HepG2 (cell line): ENCODE results near the gene ZNF213. TPM values are rescaled to one million over a fixed set of nuclear protein-coding genes. Genes with fewer than 3 reads are reported as not detected.

Experiments
- ATAC-seq: fragments of 200-7000 bp; cut with Tn5 transposase; 3 replicates; pipeline ENCODE4 v1.9.1; 2020; ENCODE audit warnings: mild to moderate bottlenecking, moderate library complexity
- BruUV-seq: library from RNA; stranded (reverse); fragments of 400-500 nt; replicated peaks from 2 replicates; lab custom pipeline; 2021; lab: Mats Ljungman, UMichigan
- CTCF ChIA-PET: fragments of 300-600 bp; formaldehyde crosslinking; extraction: SDS; loops from one replicate; lab custom pipeline; 2021; ENCODE audit warnings: low total read pairs, inconsistent platforms, low intra/inter-chr PET ratio; lab: Yijun Ruan, JAX
- POLR2A ChIA-PET: fragments of 350-600 bp; sonication (Branson Sonifier 250); formaldehyde crosslinking; loops from one replicate; lab custom pipeline; 2020; ENCODE audit warnings: antibody characterized with exemption, inconsistent platforms; lab: Yijun Ruan, JAX
- DNase-seq: peaks from one replicate; pipeline ENCODE4 v3.0.0-alpha.2; 2015; ENCODE audit warnings: low spot score
- FAIRE-seq: peaks from 3 replicates; lab custom pipeline; 2011; peaks lifted over from hg19 to GRCh38; lab: Jason Lieb, UNC
- H2AFZ ChIP-seq: one replicate; pipeline ENCODE4 v1.6.1; 2011; ENCODE audit warnings: low read length, inconsistent platforms
- H3K27ac ChIP-seq: fragments of 300-600 bp; 3 replicates; pipeline ENCODE4 v1.8.0; 2011; ENCODE audit warnings: mixed run types, mild to moderate bottlenecking, mixed read lengths, low read length, inconsistent platforms; ENCODE audit not compliant: insufficient read depth; ENCODE audit errors: extremely low read length
- H3K27me3 ChIP-seq, 2 experiments: fragments of 200-600 bp in 1 of 2; 2 replicates in 1 of 2; 3 replicates in 1 of 2; pipeline versions ENCODE4 v1.6.0 to v1.8.0; 2011; ENCODE audit warnings: low read length in 2 of 2, mild to moderate bottlenecking in 2 of 2, moderate library complexity in 2 of 2, inconsistent platforms in 1 of 2; ENCODE audit not compliant: insufficient read depth in 2 of 2, control insufficient read depth in 1 of 2
- H3K36me3 ChIP-seq, 2 experiments: fragments of 200-600 bp in 1 of 2; replicated peaks in 1 of 2; 2 replicates in 1 of 2; 3 replicates in 1 of 2; pipeline versions ENCODE4 v1.5.1 to v1.8.0; 2011; ENCODE audit warnings: low read length in 2 of 2, inconsistent platforms in 1 of 2; ENCODE audit not compliant: insufficient read depth in 2 of 2, control insufficient read depth in 1 of 2
- H3K4me1 ChIP-seq: 2 replicates; pipeline ENCODE4 v1.5.1; 2012; ENCODE audit warnings: low read length, inconsistent platforms; ENCODE audit not compliant: insufficient read depth
- H3K4me2 ChIP-seq: 2 replicates; pipeline ENCODE4 v1.6.0; 2011; ENCODE audit warnings: low read depth, low read length, inconsistent platforms
- H3K4me3 ChIP-seq, 3 experiments: fragments of 200-600 bp in 1 of 3; sonication (generic), shearing (Covaris generic) in 1 of 3; replicated peaks in 1 of 3; 2 replicates each; pipeline ENCODE4 v1.5.1; 2011 to 2016; ENCODE audit warnings: low read length in 3 of 3, inconsistent platforms in 2 of 3, low read depth in 2 of 3, mild to moderate bottlenecking in 2 of 3, control low read depth in 1 of 3, mixed read lengths in 1 of 3; ENCODE audit not compliant: insufficient read depth in 1 of 3
- H3K79me2 ChIP-seq: one replicate; pipeline ENCODE4 v1.6.1; 2011; ENCODE audit warnings: low read length, inconsistent platforms; ENCODE audit not compliant: insufficient read depth
- H3K9ac ChIP-seq: 2 replicates; pipeline ENCODE4 v1.6.0; 2011; ENCODE audit warnings: mild to moderate bottlenecking, low read depth, low read length, inconsistent platforms; ENCODE audit not compliant: insufficient read depth
- H3K9me3 ChIP-seq: 2 replicates; pipeline ENCODE4 v1.5.1; 2012; ENCODE audit warnings: mild to moderate bottlenecking, low read length
- H4K20me1 ChIP-seq: 2 replicates; pipeline ENCODE4 v1.6.0; 2011; ENCODE audit warnings: inconsistent platforms, mild to moderate bottlenecking, low read length, moderate library complexity; ENCODE audit not compliant: insufficient read depth
- GATA4 ChIP-seq: sonication (generic); IDR thresholded peaks from 2 replicates; pipeline ENCODE4 v1.6.1; 2016; ENCODE audit warnings: antibody characterized with exemption, low read depth, borderline replicate concordance
- RBFOX2 ChIP-seq: fragments of 200-400 bp; formaldehyde crosslinking; IDR thresholded peaks from 2 replicates; pipeline ENCODE4 v1.6.1; 2017; ENCODE audit warnings: low read depth, mild to moderate bottlenecking, low read length
- ZKSCAN1 ChIP-seq: fragments of 150-350 bp; IDR thresholded peaks from 2 replicates; pipeline ENCODE4 v1.6.1; 2014; ENCODE audit warnings: low read length
- WGBS: methylation state at CpG from one replicate; pipeline ENCODE4 v1.1.6; 2017; ENCODE audit warnings: low lambda C conversion rate; 5-methylcytosine and 5-hydroxymethylcytosine counted together
- in situ Hi-C: cut with HindIII; loops from 2 replicates; pipeline ENCODE4 v1.10.0; 2017; ENCODE audit warnings: low pct_unique_long_range_greater_than_20kb; ENCODE audit not compliant: extremely low pct_ligation_motif_present
- intact Hi-C: fragments of 100-400 bp; cut with micrococcal nuclease; formaldehyde crosslinking; loops from one replicate; pipeline ENCODE4 v1.10.0; 2022; ENCODE audit not compliant: unreplicated experiment
- polyA plus RNA-seq, 8 experiments: library from polyadenylated mRNA; depleted of rRNA in 3 of 8; stranded (reverse) in 7 of 8; unstranded in 1 of 8; fragments of >200 nt; fragmentation: Illumina TruSeq in 4 of 8; extraction: Trizol in 4 of 8; gene quantifications; 2 replicates each; pipeline versions ENCODE4 v1.2.1 to v1.2.3, GENCODE V29; 2011 to 2016; ENCODE audit warnings: low read depth in 4 of 8, missing spikeins in 1 of 8, mixed read lengths in 1 of 8; ENCODE audit not compliant: insufficient read depth in 1 of 8
- total RNA-seq, 5 experiments: library from RNA; depleted of rRNA; stranded (reverse); fragments of >200 nt; fragmentation: Illumina TruSeq; extraction: Trizol; gene quantifications; 2 replicates each; pipeline ENCODE4 v1.2.3, GENCODE V29; 2016; ENCODE audit warnings: low read depth in 1 of 5
- TF ChIP-seq, protein P1 (sequence below): sonication (generic); formaldehyde crosslinking; IDR thresholded peaks from 2 replicates; pipeline ENCODE4 v1.8.1; 2022; ENCODE audit warnings: low read depth, mild to moderate bottlenecking, missing genetic modification reagents

Gene ZNF213
- total and polyA plus RNA-seq, 2 of the 13 experiments (the other 11 are each of a cell fraction or from before 2014, with no cell fraction given), result 0.59 to 0.97 TPM

DNA sequence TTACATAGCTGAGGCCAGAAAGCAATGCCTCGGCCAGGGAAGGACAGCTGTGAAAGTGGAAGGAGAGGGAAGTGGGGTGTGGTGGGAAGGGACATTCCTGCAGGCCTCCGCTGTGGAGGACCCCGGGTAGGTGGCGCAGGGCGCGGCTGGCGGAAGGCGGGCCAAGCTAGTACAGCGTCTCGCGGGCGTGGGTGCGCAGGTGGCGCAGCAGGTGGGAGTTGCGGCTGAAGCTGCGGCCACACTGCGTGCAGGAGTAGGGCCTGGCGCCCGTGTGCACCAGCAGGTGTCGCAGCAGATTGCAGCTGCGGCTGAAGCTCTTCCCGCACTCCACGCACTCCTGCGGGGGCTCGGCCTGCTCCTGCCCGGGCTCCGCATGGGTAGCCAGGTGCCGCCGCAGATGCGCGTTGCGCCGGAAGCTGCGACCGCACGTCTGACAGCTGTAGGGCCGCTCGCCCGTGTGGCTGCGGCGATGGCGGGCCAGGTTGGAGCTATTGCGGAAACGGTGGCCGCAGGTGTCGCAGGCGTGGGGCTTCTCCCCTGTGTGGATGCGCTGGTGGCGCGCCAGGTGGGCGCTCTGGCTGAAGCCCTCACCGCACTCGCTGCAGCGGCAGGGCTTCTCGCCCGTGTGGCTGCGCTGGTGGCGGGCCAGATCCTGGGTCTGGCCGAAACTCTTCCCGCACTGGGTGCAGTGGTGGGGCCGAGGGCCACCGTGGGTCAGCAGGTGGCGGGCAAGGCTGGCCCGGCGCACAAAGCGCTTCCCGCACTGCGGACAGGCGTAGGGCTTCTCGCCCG is 45.7 kb upstream of the ZNF213 start:
- intact Hi-C loops, result no loop called here
- Histone ChIP-seq H4K20me1 (no peaks in the 10 kb centered on the region), H2AFZ (no peak overlapping the region), H3K4me2 (no peak overlapping the region), H3K27ac (no peak overlapping the region), H3K9me3 (no peaks in the 10 kb centered on the region), H3K79me2 (no peaks in the 10 kb centered on the region), H3K4me3 (no peak overlapping the region), H3K4me1 (peaks cover 45% of the 10 kb centered on the region), H3K9ac (no peak overlapping the region), H3K36me3 (no peaks in the 10 kb centered on the region), H3K27me3 (peaks cover 0 to 11% of the 10 kb centered on the region in 2 experiments; a peak in 2 of 5 replicates)
- BruUV-seq, result no TSS peak
- no peak for ATAC-seq
- TF ChIP-seq, protein P1, sequence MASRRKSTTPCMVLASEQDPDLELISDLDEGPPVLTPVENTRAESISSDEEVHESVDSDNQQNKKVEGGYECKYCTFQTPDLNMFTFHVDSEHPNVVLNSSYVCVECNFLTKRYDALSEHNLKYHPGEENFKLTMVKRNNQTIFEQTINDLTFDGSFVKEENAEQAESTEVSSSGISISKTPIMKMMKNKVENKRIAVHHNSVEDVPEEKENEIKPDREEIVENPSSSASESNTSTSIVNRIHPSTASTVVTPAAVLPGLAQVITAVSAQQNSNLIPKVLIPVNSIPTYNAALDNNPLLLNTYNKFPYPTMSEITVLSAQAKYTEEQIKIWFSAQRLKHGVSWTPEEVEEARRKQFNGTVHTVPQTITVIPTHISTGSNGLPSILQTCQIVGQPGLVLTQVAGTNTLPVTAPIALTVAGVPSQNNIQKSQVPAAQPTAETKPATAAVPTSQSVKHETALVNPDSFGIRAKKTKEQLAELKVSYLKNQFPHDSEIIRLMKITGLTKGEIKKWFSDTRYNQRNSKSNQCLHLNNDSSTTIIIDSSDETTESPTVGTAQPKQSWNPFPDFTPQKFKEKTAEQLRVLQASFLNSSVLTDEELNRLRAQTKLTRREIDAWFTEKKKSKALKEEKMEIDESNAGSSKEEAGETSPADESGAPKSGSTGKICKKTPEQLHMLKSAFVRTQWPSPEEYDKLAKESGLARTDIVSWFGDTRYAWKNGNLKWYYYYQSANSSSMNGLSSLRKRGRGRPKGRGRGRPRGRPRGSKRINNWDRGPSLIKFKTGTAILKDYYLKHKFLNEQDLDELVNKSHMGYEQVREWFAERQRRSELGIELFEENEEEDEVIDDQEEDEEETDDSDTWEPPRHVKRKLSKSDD (CRISPR knock-in tag), result 0 out of 2 replicates have a peak, but pooled peaks have one; percentile 0
- TF ChIP-seq RBFOX2, result peak; percentile 28; the same call in 1 of the 2 replicates
- TF ChIP-seq GATA4, result no peak
- peak; percentile 70 for TF ChIP-seq ZKSCAN1
- POLR2A ChIA-PET, result interaction anchor here (0.6 to 2.8 kb wide), 3 partner anchors 10 to 1480 kb away, joined by 4 to 17 read pairs (median 4); partner anchors contain the start of gene ZSCAN10
- WGBS, result 97% methylated on average over 37 of the region's 71 CpGs
- in situ Hi-C loops, result no loop called here
- CTCF ChIA-PET, result interaction anchor here (2.3 kb wide), 1 partner anchor 30 kb away, joined by 7 read pairs; no protein-coding TSS in a partner anchor
- FAIRE-seq, result no peak
- DNase-seq, result no peak
